Neuron (in vitro differentiated cells): Measurements from ENCODE around the gene RBMX.

ENCODE experiments used
- H2AFZ ChIP-seq: one replicate; pipeline ENCODE4 v1.6.1; 2013; ENCODE audit warnings: low read depth, mild to moderate bottlenecking, inconsistent platforms, low read length, moderate library complexity
- H3K27me3 ChIP-seq: one replicate; pipeline ENCODE4 v1.6.1; 2013; ENCODE audit warnings: low read length; ENCODE audit not compliant: insufficient read depth
- H3K36me3 ChIP-seq: one replicate; pipeline ENCODE4 v1.6.1; 2013; ENCODE audit warnings: low read length; ENCODE audit not compliant: insufficient read depth
- H3K4me1 ChIP-seq: one replicate; pipeline ENCODE4 v1.6.1; 2013; ENCODE audit warnings: low read length; ENCODE audit not compliant: insufficient read depth
- H3K4me3 ChIP-seq: 2 replicates; pipeline ENCODE4 v1.5.1; 2013; ENCODE audit warnings: mild to moderate bottlenecking, low read length, moderate library complexity
- H3K9me3 ChIP-seq: one replicate; pipeline ENCODE4 v1.6.1; 2013; ENCODE audit warnings: low read length

Gene RBMX

GRCh38 chrX:136868283-136869055 lies 12.1 kb downstream of the RBMX start:
- Histone ChIP-seq H3K36me3 (peaks cover 52% of the 10 kb centered on the region), H3K4me1 (no peaks in the 10 kb centered on the region), H3K4me3 (no peak overlapping the region), H3K27me3 (no peaks in the 10 kb centered on the region), H3K9me3 (no peaks in the 10 kb centered on the region), H2AFZ (no peak overlapping the region)

- Histone ChIP-seq H3K27me3 (no peaks in the 10 kb centered on the region), H3K36me3 (peaks cover 45% of the 10 kb centered on the region)
These were observed 13.0 kb downstream of the RBMX start for GRCh38 chrX:136867518-136867917.

GRCh38 chrX:136867096-136867491 lies 13.4 kb downstream of the RBMX start:
- Histone ChIP-seq H3K9me3 (no peaks in the 10 kb centered on the region), H3K36me3 (peaks cover 44% of the 10 kb centered on the region), H2AFZ (no peak overlapping the region), H3K4me1 (no peaks in the 10 kb centered on the region), H3K27me3 (no peaks in the 10 kb centered on the region), H3K4me3 (no peak overlapping the region)

More at GRCh38 chrX:136867518-136867917, 13.0 kb downstream of the RBMX start:
- H3K4me3 ChIP-seq = no peak overlapping the region
- no peak overlapping the region for H2AFZ ChIP-seq
- H3K4me1 ChIP-seq = no peaks in the 10 kb centered on the region
- no peaks in the 10 kb centered on the region for H3K9me3 ChIP-seq

- H3K36me3 ChIP-seq = peaks cover 45% of the 10 kb centered on the region
- H3K27me3 ChIP-seq = no peaks in the 10 kb centered on the region
- no peaks in the 10 kb centered on the region for H3K4me1 ChIP-seq
- no peak overlapping the region for H3K4me3 ChIP-seq
- no peaks in the 10 kb centered on the region for H3K9me3 ChIP-seq
- no peak overlapping the region for H2AFZ ChIP-seq
These were observed 14.0 kb downstream of the RBMX start for GRCh38 chrX:136866337-136867095.

- H3K27me3 ChIP-seq = no peaks in the 10 kb centered on the region
- no peaks in the 10 kb centered on the region for H3K9me3 ChIP-seq
- H2AFZ ChIP-seq = no peak overlapping the region
- no peaks in the 10 kb centered on the region for H3K4me1 ChIP-seq
- peaks cover 50% of the 10 kb centered on the region for H3K36me3 ChIP-seq
- no peak overlapping the region for H3K4me3 ChIP-seq
These were observed 15.0 kb downstream of the RBMX start for GRCh38 chrX:136865270-136866158.

GRCh38 chrX:136863826-136864225 lies 16.7 kb downstream of the RBMX start:
- Histone ChIP-seq H3K4me1 (no peaks in the 10 kb centered on the region), H3K27me3 (no peaks in the 10 kb centered on the region), H3K36me3 (peaks cover 41% of the 10 kb centered on the region), H3K4me3 (no peak overlapping the region), H3K9me3 (no peaks in the 10 kb centered on the region), H2AFZ (no peak overlapping the region)

- Histone ChIP-seq H3K4me3 (no peak overlapping the region), H3K27me3 (no peaks in the 10 kb centered on the region), H2AFZ (no peak overlapping the region), H3K9me3 (no peaks in the 10 kb centered on the region), H3K36me3 (peaks cover 35% of the 10 kb centered on the region), H3K4me1 (no peaks in the 10 kb centered on the region)
These were observed 18.0 kb downstream of the RBMX start for GRCh38 chrX:136862546-136862945.

- Histone ChIP-seq H3K9me3 (no peaks in the 10 kb centered on the region), H3K4me1 (no peaks in the 10 kb centered on the region), H2AFZ (no peak overlapping the region), H3K4me3 (no peak overlapping the region), H3K27me3 (no peaks in the 10 kb centered on the region), H3K36me3 (peaks cover 31% of the 10 kb centered on the region)
These were observed 18.6 kb downstream of the RBMX start for GRCh38 chrX:136861877-136862276.

- Histone ChIP-seq H3K4me1 (no peaks in the 10 kb centered on the region), H3K4me3 (no peak overlapping the region), H3K27me3 (no peaks in the 10 kb centered on the region), H3K36me3 (peaks cover 27% of the 10 kb centered on the region), H3K9me3 (no peaks in the 10 kb centered on the region), H2AFZ (no peak overlapping the region)
These were observed 22.3 kb downstream of the RBMX start for GRCh38 chrX:136858007-136858756.

- H3K9me3 ChIP-seq = no peaks in the 10 kb centered on the region
- H2AFZ ChIP-seq = no peak overlapping the region
- no peaks in the 10 kb centered on the region for H3K27me3 ChIP-seq
- H3K4me1 ChIP-seq = no peaks in the 10 kb centered on the region
- no peak overlapping the region for H3K4me3 ChIP-seq
- H3K36me3 ChIP-seq = peaks cover 25% of the 10 kb centered on the region
These were observed 24.0 kb downstream of the RBMX start for GRCh38 chrX:136856551-136856950.

GRCh38 chrX:136856050-136856449 lies 24.5 kb downstream of the RBMX start:
- H3K4me3 ChIP-seq = no peak overlapping the region
- H3K9me3 ChIP-seq = no peaks in the 10 kb centered on the region
- no peaks in the 10 kb centered on the region for H3K4me1 ChIP-seq
- H3K27me3 ChIP-seq = no peaks in the 10 kb centered on the region
- H2AFZ ChIP-seq = no peak overlapping the region
- peaks cover 23% of the 10 kb centered on the region for H3K36me3 ChIP-seq

GRCh38 chrX:136851526-136851925 lies 29.0 kb downstream of the RBMX start:
- H3K4me3 ChIP-seq = no peak overlapping the region
- peaks cover 28% of the 10 kb centered on the region for H3K36me3 ChIP-seq
- no peaks in the 10 kb centered on the region for H3K9me3 ChIP-seq
- H3K4me1 ChIP-seq = no peaks in the 10 kb centered on the region
- H2AFZ ChIP-seq = no peak overlapping the region
- no peaks in the 10 kb centered on the region for H3K27me3 ChIP-seq
